Breast epithelium (tissue), 4 donors: ENCODE results near the gene ARHGAP18. TPM values are rescaled to one million over a fixed set of nuclear protein-coding genes. Genes with fewer than 3 reads are reported as not detected.

Source experiments
- DNase-seq, 2 donors: peaks; one replicate each; pipeline ENCODE4 v3.0.0-alpha.2; 2019; ENCODE audit warnings: low spot score in 2 of 2
- H3K27ac ChIP-seq, 2 donors: fragments of 200-600 bp; sonication (generic) in 1 of 2; one replicate each; pipeline ENCODE4 v1.5.1; 2016 to 2019; ENCODE audit warnings: mild to moderate bottlenecking in 1 of 2
- H3K27me3 ChIP-seq, 2 donors: fragments of 200-600 bp; sonication (generic) in 1 of 2; one replicate each; pipeline versions ENCODE4 v1.5.1 to v1.6.0; 2017 to 2019; ENCODE audit warnings: control low read depth in 1 of 2, mild to moderate bottlenecking in 1 of 2
- H3K36me3 ChIP-seq: fragments of 200-600 bp; one replicate; pipeline ENCODE4 v1.5.1; 2019
- H3K4me1 ChIP-seq, 2 donors: fragments of 200-600 bp; sonication (generic); one replicate each; pipeline ENCODE4 v1.5.1; 2016 to 2019; ENCODE audit warnings: control low read depth in 1 of 2
- H3K4me3 ChIP-seq, 3 donors: fragments of 200-600 bp; sonication (generic); 1 replicate in 2 of 3; 2 replicates in 1 of 3; pipeline ENCODE4 v1.5.1; 2016 to 2019; ENCODE audit warnings: mild to moderate bottlenecking in 3 of 3, moderate library complexity in 2 of 3
- H3K9me3 ChIP-seq, 2 donors: fragments of 200-600 bp; sonication (generic) in 1 of 2; one replicate each; pipeline ENCODE4 v1.5.1; 2016 to 2019; ENCODE audit warnings: control low read depth in 1 of 2
- CTCF ChIP-seq, 3 donors: fragments of 450-650 bp; IDR thresholded peaks; one replicate each; pipeline ENCODE4 v1.5.1; 2016 to 2017; ENCODE audit warnings: antibody characterized with exemption in 3 of 3, mild to moderate bottlenecking in 3 of 3, moderate library complexity in 3 of 3
- POLR2A ChIP-seq: fragments of 450-650 bp; IDR thresholded peaks from one replicate; pipeline ENCODE4 v1.6.1; 2016; ENCODE audit warnings: antibody characterized with exemption, mild to moderate bottlenecking, moderate library complexity
- POLR2AphosphoS5 ChIP-seq, 3 donors: sonication (generic); formaldehyde crosslinking; IDR thresholded peaks; one replicate each; pipeline ENCODE4 v1.6.1; 2017; ENCODE audit warnings: antibody characterized with exemption in 3 of 3
- intact Hi-C: fragments of 100-400 bp; cut with DNase I; formaldehyde crosslinking; loops from one replicate; pipeline ENCODE4 v1.15.1; 2023; ENCODE audit warnings: low total_unique reads
- total RNA-seq, 3 donors: library from RNA; depleted of rRNA; stranded (reverse); fragments of >200 nt; gene quantifications; one replicate each; pipeline ENCODE4 v1.1.0, GENCODE V29; 2016

Gene ARHGAP18
- total RNA-seq, 3 donors from 2014 or later: 14.7 to 28.7 (median 24.8) TPM

GRCh38 chr6:129592516-129593232, 117.3 kb downstream of the ARHGAP18 start:
- Histone ChIP-seq H3K9me3 (no peaks in the 10 kb centered on the region), H3K36me3 (no peaks in the 10 kb centered on the region), H3K4me3 (no peak overlapping the region), H3K27ac (no peak overlapping the region), H3K27me3 (no peaks in the 10 kb centered on the region), H3K4me1 (no peaks in the 10 kb centered on the region)
- no peak for TF ChIP-seq CTCF (IDR thresholded peaks at IDR 0.05)
- TF ChIP-seq POLR2AphosphoS5 (IDR thresholded peaks at IDR 0.05): no peak
- TF ChIP-seq POLR2A: no peak
- no peak for DNase-seq
- intact Hi-C loops: no loop called here

- no peak overlapping the region for H3K27ac ChIP-seq
- H3K9me3 ChIP-seq: no peaks in the 10 kb centered on the region
- no peaks in the 10 kb centered on the region for H3K27me3 ChIP-seq
- no peak for DNase-seq
- TF ChIP-seq POLR2AphosphoS5 (IDR thresholded peaks at IDR 0.05) (no peak), POLR2A (no peak), CTCF (IDR thresholded peaks at IDR 0.05) (no peak)
- intact Hi-C loops: no loop called here
- H3K4me3 ChIP-seq: no peak overlapping the region
- H3K36me3 ChIP-seq: no peaks in the 10 kb centered on the region
- H3K4me1 ChIP-seq: no peaks in the 10 kb centered on the region
Observed at GRCh38 chr6:129590408-129591022, 119.5 kb downstream of the ARHGAP18 start.

GRCh38 chr6:129586815-129587214, 123.2 kb downstream of the ARHGAP18 start:
- Histone ChIP-seq H3K27me3 (no peaks in the 10 kb centered on the region), H3K9me3 (no peaks in the 10 kb centered on the region), H3K4me1 (no peaks in the 10 kb centered on the region), H3K36me3 (no peaks in the 10 kb centered on the region), H3K4me3 (no peak overlapping the region), H3K27ac (no peak overlapping the region)
- DNase-seq: no peak
- no peak for TF ChIP-seq POLR2AphosphoS5 (IDR thresholded peaks at IDR 0.05)
- no peak for TF ChIP-seq POLR2A
- no peak for TF ChIP-seq CTCF (IDR thresholded peaks at IDR 0.05)
- intact Hi-C loops: no loop called here

GRCh38 chr6:129583866-129584265, 126.1 kb downstream of the ARHGAP18 start:
- intact Hi-C loops: no loop called here
- TF ChIP-seq POLR2A: no peak
- H3K27me3 ChIP-seq: no peaks in the 10 kb centered on the region
- no peaks in the 10 kb centered on the region for H3K4me1 ChIP-seq
- DNase-seq: no peak
- no peaks in the 10 kb centered on the region for H3K36me3 ChIP-seq
- no peaks in the 10 kb centered on the region for H3K9me3 ChIP-seq
- H3K27ac ChIP-seq: no peak overlapping the region
- H3K4me3 ChIP-seq: no peak overlapping the region

- Histone ChIP-seq H3K9me3 (no peaks in the 10 kb centered on the region), H3K27me3 (no peaks in the 10 kb centered on the region), H3K4me1 (no peaks in the 10 kb centered on the region), H3K27ac (no peak overlapping the region), H3K36me3 (no peaks in the 10 kb centered on the region), H3K4me3 (no peak overlapping the region)
- intact Hi-C loops: no loop called here
- DNase-seq: no peak
- TF ChIP-seq CTCF (IDR thresholded peaks at IDR 0.05): no peak
- TF ChIP-seq POLR2A: no peak
Observed at GRCh38 chr6:129578315-129578714, 131.7 kb downstream of the ARHGAP18 start.
